B cell (primary cell): Measurements from ENCODE around the gene KCNH5. TPM values are rescaled to one million over a fixed set of nuclear protein-coding genes. Genes with fewer than 3 reads are reported as not detected.

ENCODE experiments used
- ATAC-seq: fragments of 200-7000 bp; cut with Tn5 transposase; one replicate; pipeline ENCODE4 v1.10.0; 2021; ENCODE audit warnings: low read depth, mild to moderate bottlenecking, moderate number of reproducible peaks, moderate library complexity
- CTCF ChIA-PET: fragments of 350-600 bp; sonication (Branson Sonifier 250); formaldehyde crosslinking; loops from one replicate; lab custom pipeline; 2021; ENCODE audit warnings: antibody characterized with exemption, inconsistent platforms; lab: Charles Lee
- POLR2A ChIA-PET: fragments of 350-600 bp; sonication (Branson Sonifier 250); formaldehyde crosslinking; loops from one replicate; lab custom pipeline; 2021; ENCODE audit warnings: antibody characterized with exemption; lab: Charles Lee
- DNase-seq: peaks from one replicate; pipeline ENCODE4 v3.0.0; 2013
- H2AFZ ChIP-seq: 2 replicates; pipeline ENCODE4 v1.6.1; 2012; ENCODE audit warnings: mild to moderate bottlenecking, low read depth, low read length; ENCODE audit not compliant: insufficient read depth, poor library complexity, severe bottlenecking
- H3K27ac ChIP-seq, 2 donors: 1 replicate in 1 of 2; 2 replicates in 1 of 2; pipeline ENCODE4 v1.5.1; 2012 to 2013; ENCODE audit warnings: low read length in 2 of 2, mild to moderate bottlenecking in 2 of 2, moderate library complexity in 1 of 2
- H3K27me3 ChIP-seq, 4 experiments: fragments of 200-600 bp in 1 of 4; sonication (generic) in 1 of 4; replicated peaks in 1 of 4; 1 replicate in 2 of 4; 2 replicates in 2 of 4; pipeline versions ENCODE4 v1.6.1 to v1.7.0; 2013 to 2016; ENCODE audit warnings: low read length in 3 of 4, mild to moderate bottlenecking in 2 of 4, mixed read lengths in 1 of 4, moderate library complexity in 1 of 4; ENCODE audit not compliant: insufficient read depth in 4 of 4, control insufficient read depth in 3 of 4; ENCODE audit errors: control extremely low read depth in 1 of 4
- H3K36me3 ChIP-seq, 2 experiments: replicated peaks in 1 of 2; 1 replicate in 1 of 2; 2 replicates in 1 of 2; pipeline versions ENCODE4 v1.6.1 to v1.7.1; 2013; ENCODE audit warnings: low read length in 1 of 2; ENCODE audit not compliant: insufficient read depth in 2 of 2, control insufficient read depth in 1 of 2; ENCODE audit errors: control extremely low read depth in 1 of 2, extremely low read depth in 1 of 2
- H3K4me1 ChIP-seq, 2 donors: fragments of 200-600 bp in 1 of 2; sonication (generic) in 1 of 2; 1 replicate in 1 of 2; 2 replicates in 1 of 2; pipeline versions ENCODE4 v1.5.1 to v1.6.1; 2013 to 2017; ENCODE audit warnings: low read length in 2 of 2; ENCODE audit not compliant: control insufficient read depth in 2 of 2, insufficient read depth in 2 of 2
- H3K4me2 ChIP-seq: replicated peaks from 2 replicates; pipeline ENCODE3; 2012; ENCODE audit warnings: mild to moderate bottlenecking, low read depth, low read length; ENCODE audit not compliant: poor library complexity, severe bottlenecking
- H3K4me3 ChIP-seq, 5 experiments: fragments of 200-600 bp in 1 of 5; sonication (generic) in 1 of 5; 1 replicate in 3 of 5; 2 replicates in 2 of 5; pipeline versions ENCODE4 v1.5.1 to v1.7.0; 2011 to 2016; ENCODE audit warnings: low read length in 4 of 5, mild to moderate bottlenecking in 4 of 5, low read depth in 2 of 5, control low read depth in 1 of 5, moderate library complexity in 1 of 5; ENCODE audit not compliant: insufficient read depth in 1 of 5; ENCODE audit errors: control extremely low read depth in 1 of 5, extremely low read depth in 1 of 5
- H3K79me2 ChIP-seq: fragments of 200-600 bp; sonication (generic); one replicate; pipeline ENCODE4 v1.6.0; 2016; ENCODE audit warnings: low read length; ENCODE audit not compliant: control insufficient read depth, insufficient read depth
- H3K9ac ChIP-seq: fragments of 200-600 bp; sonication (generic); 2 replicates; pipeline ENCODE4 v1.6.1; 2017; ENCODE audit warnings: mild to moderate bottlenecking, low read length, moderate library complexity
- H3K9me3 ChIP-seq, 3 donors: one replicate each; pipeline versions ENCODE4 v1.6.1 to v1.7.1; 2013; ENCODE audit warnings: low read length in 2 of 3; ENCODE audit not compliant: control insufficient read depth in 2 of 3, insufficient read depth in 1 of 3; ENCODE audit errors: control extremely low read depth in 1 of 3
- H4K20me1 ChIP-seq: 2 replicates; pipeline ENCODE4 v1.6.0; 2012; ENCODE audit warnings: mild to moderate bottlenecking, low read length; ENCODE audit not compliant: insufficient read depth, control insufficient read depth, poor library complexity, severe bottlenecking
- H3K27ac Mint-ChIP-seq: one replicate; pipeline ENCODE4 v1.8.0; 2021; ENCODE audit warnings: mixed read lengths
- H3K27me3 Mint-ChIP-seq: one replicate; pipeline ENCODE4 v1.8.0; 2021; ENCODE audit warnings: mixed read lengths
- H3K4me1 Mint-ChIP-seq: one replicate; pipeline ENCODE4 v1.8.0; 2021; ENCODE audit warnings: mixed read lengths
- H3K4me3 Mint-ChIP-seq: one replicate; pipeline ENCODE4 v1.8.0; 2021; ENCODE audit warnings: mixed read lengths
- H3K9me3 Mint-ChIP-seq: one replicate; pipeline ENCODE4 v1.8.0; 2022; ENCODE audit warnings: mixed read lengths; ENCODE audit not compliant: insufficient read depth
- EZH2 ChIP-seq: IDR thresholded peaks from 2 replicates; pipeline ENCODE4 v1.6.1; 2012; ENCODE audit warnings: borderline replicate concordance, low read depth, mild to moderate bottlenecking, moderate library complexity, low read length; ENCODE audit not compliant: insufficient read depth, poor library complexity, severe bottlenecking
- WGBS: methylation state at CpG from one replicate; pipeline ENCODE4 v1.1.5; 2013; ENCODE audit warnings: missing lambda C conversion rate; ENCODE audit not compliant: insufficient coverage; 5-methylcytosine and 5-hydroxymethylcytosine counted together
- intact Hi-C: fragments of 100-400 bp; cut with micrococcal nuclease; formaldehyde crosslinking; loops from one replicate; pipeline ENCODE4 v1.10.0; 2022
- polyA plus RNA-seq: library from polyadenylated mRNA; depleted of rRNA; stranded (reverse); fragments of >200 nt; gene quantifications from 2 replicates; pipeline ENCODE4 v1.2.3, GENCODE V29; 2012
- total RNA-seq, 2 donors: library from RNA; stranded (reverse); fragments of 120-200 nt in 1 of 2; gene quantifications; 1 replicate in 1 of 2; 2 replicates in 1 of 2; pipeline versions ENCODE4 v1.2.3 to v1.2.4, GENCODE V29; 2013 to 2022
- TF ChIP-seq, protein P1 (sequence below): fragments of 200-600 bp; IDR thresholded peaks from one replicate; pipeline ENCODE4 v1.8.0; 2022; ENCODE audit warnings: antibody characterized with exemption, mild to moderate bottlenecking

The KCNH5 gene
- total and polyA plus RNA-seq, 2 donors (not counting 1 experiment from before 2014, with no cell fraction given), result not detected

DNA sequence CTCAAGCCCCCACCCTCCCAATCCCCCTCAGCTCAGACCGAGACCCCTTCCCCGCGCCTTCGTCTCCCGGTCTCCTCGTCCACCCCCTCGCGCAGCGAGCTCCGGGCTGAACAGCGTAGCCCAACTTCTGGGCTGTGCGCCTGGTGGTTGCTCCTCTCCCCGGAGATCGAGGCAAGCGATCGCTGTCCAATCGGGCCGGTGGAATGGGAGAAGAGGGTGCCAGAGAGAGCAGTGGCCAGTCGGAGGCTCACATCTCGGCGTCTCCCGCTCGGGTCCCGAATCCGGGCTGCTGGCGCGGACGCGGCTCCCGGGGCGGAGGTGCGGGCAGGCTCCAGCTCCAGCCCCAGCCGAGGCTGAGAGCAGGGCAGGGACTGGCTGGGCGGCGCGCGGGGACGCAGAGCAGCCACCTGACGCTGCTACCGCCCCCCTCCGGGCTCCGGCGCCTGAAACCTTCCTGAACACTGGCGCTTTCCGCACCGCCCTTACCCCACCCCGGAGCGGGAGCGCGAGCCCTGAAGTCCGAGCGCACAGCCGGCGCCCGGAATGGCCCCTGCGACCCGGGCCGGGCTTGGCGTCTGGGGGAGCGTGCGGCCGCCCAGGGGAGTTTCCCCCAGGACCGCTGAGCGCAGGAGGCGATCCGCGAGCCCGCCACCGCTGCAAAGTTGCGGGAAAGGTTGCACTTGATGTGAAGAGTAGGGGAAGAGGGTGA, 508 bp upstream of the KCNH5 start:
- CTCF ChIA-PET, result no interaction called here
- TF ChIP-seq, protein P1, sequence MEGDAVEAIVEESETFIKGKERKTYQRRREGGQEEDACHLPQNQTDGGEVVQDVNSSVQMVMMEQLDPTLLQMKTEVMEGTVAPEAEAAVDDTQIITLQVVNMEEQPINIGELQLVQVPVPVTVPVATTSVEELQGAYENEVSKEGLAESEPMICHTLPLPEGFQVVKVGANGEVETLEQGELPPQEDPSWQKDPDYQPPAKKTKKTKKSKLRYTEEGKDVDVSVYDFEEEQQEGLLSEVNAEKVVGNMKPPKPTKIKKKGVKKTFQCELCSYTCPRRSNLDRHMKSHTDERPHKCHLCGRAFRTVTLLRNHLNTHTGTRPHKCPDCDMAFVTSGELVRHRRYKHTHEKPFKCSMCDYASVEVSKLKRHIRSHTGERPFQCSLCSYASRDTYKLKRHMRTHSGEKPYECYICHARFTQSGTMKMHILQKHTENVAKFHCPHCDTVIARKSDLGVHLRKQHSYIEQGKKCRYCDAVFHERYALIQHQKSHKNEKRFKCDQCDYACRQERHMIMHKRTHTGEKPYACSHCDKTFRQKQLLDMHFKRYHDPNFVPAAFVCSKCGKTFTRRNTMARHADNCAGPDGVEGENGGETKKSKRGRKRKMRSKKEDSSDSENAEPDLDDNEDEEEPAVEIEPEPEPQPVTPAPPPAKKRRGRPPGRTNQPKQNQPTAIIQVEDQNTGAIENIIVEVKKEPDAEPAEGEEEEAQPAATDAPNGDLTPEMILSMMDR, result no peak
- no peak for TF ChIP-seq EZH2
- Histone ChIP-seq H3K36me3 (no peaks in the 10 kb centered on the region), H4K20me1 (no peaks in the 10 kb centered on the region), H3K4me1 (peaks cover 0 to 2% of the 10 kb centered on the region in 2 donors), H3K4me2 (no peak overlapping the region), H3K79me2 (no peaks in the 10 kb centered on the region), H3K9me3 (peaks cover 0 to 6% (median 1%) of the 10 kb centered on the region in 3 donors), H3K9ac (no peak overlapping the region), H3K27ac (no peak overlapping the region), H2AFZ (no peak overlapping the region), H3K27me3 (peaks cover 0 to 21% (median 15%) of the 10 kb centered on the region in 4 experiments), H3K4me3 (no peak overlapping the region)
- no peak for ATAC-seq
- POLR2A ChIA-PET, result no interaction called here
- H3K4me3 Mint-ChIP-seq, result no peak overlapping the region
- no peak overlapping the region for H3K27ac Mint-ChIP-seq
- peaks cover 8% of the 10 kb centered on the region for H3K4me1 Mint-ChIP-seq
- peak; percentile 3 for DNase-seq
- H3K27me3 Mint-ChIP-seq, result peaks cover 38% of the 10 kb centered on the region
- WGBS, result 6% methylated on average over 65 of the region's 70 CpGs
- intact Hi-C loops, result no loop called here
- no peaks in the 10 kb centered on the region for H3K9me3 Mint-ChIP-seq

DNA sequence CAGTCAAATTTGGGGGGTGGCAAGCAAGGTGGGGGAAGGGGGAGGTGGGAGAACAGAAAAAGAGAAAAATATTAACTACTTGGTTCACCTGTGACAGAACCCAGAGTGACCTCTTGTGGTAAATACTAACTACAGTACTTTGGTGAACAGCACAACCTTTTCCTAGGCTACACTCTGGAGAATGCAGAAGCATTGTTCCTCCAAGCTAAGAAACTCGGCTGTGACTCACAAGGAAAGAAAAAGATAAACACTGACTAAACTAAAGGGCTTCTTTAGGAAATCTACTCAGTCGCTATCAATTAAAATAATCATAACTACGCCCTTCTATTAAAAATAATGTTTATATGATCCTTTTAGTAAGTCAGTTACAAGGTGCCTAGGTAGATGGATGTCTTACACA, 5.4 kb downstream of the KCNH5 start:
- H3K27me3 ChIP-seq, result peaks cover 0 to 11% (median 7%) of the 10 kb centered on the region in 4 experiments
- H3K27ac Mint-ChIP-seq, result no peak overlapping the region
- no peak overlapping the region for H3K9ac ChIP-seq
- no peak overlapping the region for H3K4me3 Mint-ChIP-seq
- no peak for ATAC-seq
- H3K4me3 ChIP-seq, result no peak overlapping the region
- intact Hi-C loops, result no loop called here
- peaks cover 4% of the 10 kb centered on the region for H3K4me1 Mint-ChIP-seq
- TF ChIP-seq, protein P1, result no peak
- TF ChIP-seq EZH2, result no peak
- H3K9me3 ChIP-seq, result peaks cover 0 to 1% (median 0%) of the 10 kb centered on the region in 3 donors
- no peaks in the 10 kb centered on the region for H4K20me1 ChIP-seq
- no peak overlapping the region for H3K4me2 ChIP-seq
- DNase-seq, result no peak
- H3K27ac ChIP-seq, result no peak overlapping the region
- peaks cover 14% of the 10 kb centered on the region for H3K27me3 Mint-ChIP-seq
- 0% methylated on average over 1 of the region's 3 CpGs for WGBS
- H3K9me3 Mint-ChIP-seq, result no peaks in the 10 kb centered on the region
- no peaks in the 10 kb centered on the region for H3K79me2 ChIP-seq
- CTCF ChIA-PET, result no interaction called here
- POLR2A ChIA-PET, result no interaction called here
- no peak overlapping the region for H2AFZ ChIP-seq
- H3K36me3 ChIP-seq, result no peaks in the 10 kb centered on the region
- H3K4me1 ChIP-seq, result no peaks in the 10 kb centered on the region
